Muscle layer of duodenum (tissue), 2 donors: ENCODE data around the gene KIF22.

Source experiments
- H3K27ac ChIP-seq: one replicate; pipeline ENCODE4 v1.7.0; 2013; ENCODE audit warnings: mild to moderate bottlenecking, low read length
- H3K27me3 ChIP-seq: one replicate; pipeline ENCODE4 v1.7.0; 2013; ENCODE audit warnings: low read depth, mild to moderate bottlenecking, control low read depth, low read length
- H3K36me3 ChIP-seq, 2 donors: one replicate each; pipeline ENCODE4 v1.7.0; 2013; ENCODE audit warnings: low read length in 2 of 2, control low read depth in 1 of 2, mild to moderate bottlenecking in 1 of 2; ENCODE audit not compliant: insufficient read depth in 2 of 2, control insufficient read depth in 1 of 2
- H3K4me1 ChIP-seq, 2 donors: one replicate each; pipeline ENCODE4 v1.7.0; 2013; ENCODE audit warnings: low read length in 2 of 2, mild to moderate bottlenecking in 2 of 2, control low read depth in 1 of 2, moderate library complexity in 1 of 2; ENCODE audit not compliant: insufficient read depth in 2 of 2, control insufficient read depth in 1 of 2
- H3K4me3 ChIP-seq, 2 donors: one replicate each; pipeline ENCODE4 v1.7.0; 2013; ENCODE audit warnings: low read length in 2 of 2, low read depth in 1 of 2, mild to moderate bottlenecking in 1 of 2
- H3K9me3 ChIP-seq, 2 donors: one replicate each; pipeline ENCODE4 v1.7.0; 2013; ENCODE audit warnings: low read length in 2 of 2, control low read depth in 1 of 2, mild to moderate bottlenecking in 1 of 2; ENCODE audit not compliant: control insufficient read depth in 1 of 2
- donor health status: healthy.

KIF22 gene

GRCh38 chr16:29835926-29836325 is 45.4 kb downstream of the KIF22 start:
- H3K36me3 ChIP-seq: peaks cover 44 to 85% of the 10 kb centered on the region in 2 donors
- H3K27me3 ChIP-seq: no peaks in the 10 kb centered on the region
- H3K4me3 ChIP-seq: no peak overlapping the region
- no peaks in the 10 kb centered on the region for H3K4me1 ChIP-seq
- H3K27ac ChIP-seq: no peak overlapping the region
- no peaks in the 10 kb centered on the region for H3K9me3 ChIP-seq

GRCh38 chr16:29836623-29837022 is 46.1 kb downstream of the KIF22 start:
- H3K4me1 ChIP-seq: no peaks in the 10 kb centered on the region
- no peaks in the 10 kb centered on the region for H3K27me3 ChIP-seq
- H3K27ac ChIP-seq: no peak overlapping the region
- H3K4me3 ChIP-seq: no peak overlapping the region
- H3K9me3 ChIP-seq: no peaks in the 10 kb centered on the region
- peaks cover 47 to 85% of the 10 kb centered on the region in 2 donors for H3K36me3 ChIP-seq

- Histone ChIP-seq H3K27me3 (no peaks in the 10 kb centered on the region), H3K9me3 (no peaks in the 10 kb centered on the region), H3K4me3 (no peak overlapping the region), H3K36me3 (peaks cover 55 to 92% of the 10 kb centered on the region in 2 donors), H3K4me1 (no peaks in the 10 kb centered on the region), H3K27ac (no peak overlapping the region)
These were observed 47.3 kb downstream of the KIF22 start for GRCh38 chr16:29837841-29838240.

- Histone ChIP-seq H3K27me3 (no peaks in the 10 kb centered on the region), H3K27ac (no peak overlapping the region), H3K9me3 (no peaks in the 10 kb centered on the region), H3K36me3 (peaks cover 54 to 91% of the 10 kb centered on the region in 2 donors), H3K4me1 (peaks cover 0 to 2% of the 10 kb centered on the region in 2 donors), H3K4me3 (no peak overlapping the region)
These were observed 49.3 kb downstream of the KIF22 start for GRCh38 chr16:29839822-29840221.

- Histone ChIP-seq H3K9me3 (no peaks in the 10 kb centered on the region), H3K27me3 (no peaks in the 10 kb centered on the region), H3K36me3 (peaks cover 51 to 91% of the 10 kb centered on the region in 2 donors), H3K27ac (no peak overlapping the region), H3K4me1 (peaks cover 0 to 6% of the 10 kb centered on the region in 2 donors), H3K4me3 (no peak overlapping the region)
These were observed 49.7 kb downstream of the KIF22 start for GRCh38 chr16:29840240-29840639.

- peaks cover 0 to 16% of the 10 kb centered on the region in 2 donors for H3K4me1 ChIP-seq
- H3K27me3 ChIP-seq: no peaks in the 10 kb centered on the region
- H3K9me3 ChIP-seq: no peaks in the 10 kb centered on the region
- H3K36me3 ChIP-seq: peaks cover 50 to 95% of the 10 kb centered on the region in 2 donors
- no peak overlapping the region for H3K4me3 ChIP-seq
- H3K27ac ChIP-seq: no peak overlapping the region
These were observed 51.1 kb downstream of the KIF22 start for GRCh38 chr16:29841631-29842030.

- H3K4me3 ChIP-seq: no peak overlapping the region
- H3K9me3 ChIP-seq: no peaks in the 10 kb centered on the region
- H3K27ac ChIP-seq: no peak overlapping the region
- no peaks in the 10 kb centered on the region for H3K27me3 ChIP-seq
- peaks cover 0 to 16% of the 10 kb centered on the region in 2 donors for H3K4me1 ChIP-seq
- peaks cover 53 to 93% of the 10 kb centered on the region in 2 donors for H3K36me3 ChIP-seq
These were observed 52.3 kb downstream of the KIF22 start for GRCh38 chr16:29842732-29843346.

- peaks cover 0 to 22% of the 10 kb centered on the region in 2 donors for H3K4me1 ChIP-seq
- H3K9me3 ChIP-seq: no peaks in the 10 kb centered on the region
- H3K36me3 ChIP-seq: peaks cover 54 to 83% of the 10 kb centered on the region in 2 donors
- no peak overlapping the region for H3K27ac ChIP-seq
- no peak overlapping the region for H3K4me3 ChIP-seq
- H3K27me3 ChIP-seq: no peaks in the 10 kb centered on the region
These were observed 53.4 kb downstream of the KIF22 start for GRCh38 chr16:29843931-29844330.

- Histone ChIP-seq H3K4me1 (peaks cover 0 to 30% of the 10 kb centered on the region in 2 donors), H3K27ac (no peak overlapping the region), H3K27me3 (no peaks in the 10 kb centered on the region), H3K4me3 (no peak overlapping the region), H3K9me3 (no peaks in the 10 kb centered on the region), H3K36me3 (peaks cover 53 to 75% of the 10 kb centered on the region in 2 donors)
These were observed 54.2 kb downstream of the KIF22 start for GRCh38 chr16:29844575-29845331.

- Histone ChIP-seq H3K4me3 (no peak overlapping the region), H3K36me3 (peaks cover 44 to 66% of the 10 kb centered on the region in 2 donors), H3K4me1 (peaks cover 0 to 32% of the 10 kb centered on the region in 2 donors), H3K27ac (no peak overlapping the region), H3K27me3 (no peaks in the 10 kb centered on the region), H3K9me3 (no peaks in the 10 kb centered on the region)
These were observed 55.1 kb downstream of the KIF22 start for GRCh38 chr16:29845656-29846055.

GRCh38 chr16:29848420-29849297 is 58.1 kb downstream of the KIF22 start:
- Histone ChIP-seq H3K27ac (no peak overlapping the region), H3K9me3 (no peaks in the 10 kb centered on the region), H3K27me3 (no peaks in the 10 kb centered on the region), H3K4me3 (no peak overlapping the region), H3K4me1 (peaks cover 0 to 32% of the 10 kb centered on the region in 2 donors), H3K36me3 (peaks cover 23 to 40% of the 10 kb centered on the region in 2 donors)
